GM18868 (cell line): ENCODE measurements around the gene FRG2B.
"Not testable (repeated sequence)": the region's sequence is repeated elsewhere in the genome, so short reads cannot be mapped to it uniquely, and the experiment has no call there.

Experiments
- ATAC-seq: cut with Tn5 transposase; IDR thresholded peaks from one replicate; pipeline ENCODE4 v1.9.1; 2021; ENCODE audit warnings: mild to moderate bottlenecking, moderate library complexity; ENCODE audit not compliant: unreplicated experiment

FRG2B gene

DNA sequence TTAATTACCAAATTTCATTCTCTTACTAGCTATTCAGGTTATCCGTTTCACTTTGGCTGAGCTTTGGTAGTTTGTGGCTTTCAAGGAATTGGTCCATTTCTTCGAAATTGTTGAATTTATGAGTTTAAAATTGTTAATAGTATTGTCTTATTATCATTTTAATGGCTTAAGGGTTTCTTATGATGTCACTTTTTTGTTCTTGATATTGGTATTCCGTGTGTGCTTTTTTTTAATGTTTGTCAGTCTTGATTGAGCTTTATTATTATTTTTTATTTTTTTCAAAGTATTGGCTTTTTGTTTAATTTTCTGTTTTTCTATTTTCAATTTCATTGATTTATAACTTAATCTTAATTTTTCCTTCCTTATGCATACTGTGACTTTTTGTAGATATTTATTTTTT lies 25.9 kb downstream of the FRG2B start:
- no peak for ATAC-seq

DNA sequence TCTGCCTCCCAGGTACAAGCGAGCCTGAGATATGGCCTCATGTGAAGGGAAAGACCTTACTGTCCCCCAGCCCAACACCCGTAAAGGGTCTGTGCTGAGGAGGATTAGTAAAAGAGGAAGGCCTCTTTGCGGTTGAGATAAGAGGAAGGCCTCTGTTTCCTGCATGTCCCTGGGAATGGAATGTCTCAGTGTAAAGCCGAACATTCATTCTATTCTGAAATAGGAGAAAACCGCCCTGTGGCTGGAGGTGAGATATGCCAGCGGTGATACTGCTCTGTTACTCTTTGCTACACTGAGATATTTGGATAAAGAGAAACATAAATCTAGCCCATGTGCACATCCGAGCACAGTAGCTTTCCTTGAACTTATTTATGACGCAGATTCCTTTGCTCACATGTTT lies 26.7 kb downstream of the FRG2B start:
- not testable (repeated sequence) for ATAC-seq

DNA sequence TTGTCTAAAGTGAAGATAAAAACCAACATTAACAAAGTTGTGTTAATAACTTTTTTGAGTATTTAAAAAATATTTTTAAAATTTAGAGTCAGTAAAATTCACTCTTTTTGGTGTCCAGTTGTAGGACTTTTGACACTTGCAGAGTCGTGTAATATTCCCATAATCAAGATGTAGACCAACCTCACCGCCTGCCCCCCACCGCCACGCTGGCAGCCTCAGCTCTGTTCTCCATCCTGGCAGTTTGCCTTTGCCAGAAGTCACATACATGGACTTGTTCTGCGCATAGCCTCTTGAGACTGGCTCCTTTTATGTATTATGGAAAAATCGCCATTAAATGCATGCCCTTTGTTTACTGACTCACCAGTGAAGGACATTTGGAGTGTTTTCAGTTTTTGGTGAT lies 33.9 kb downstream of the FRG2B start:
- no peak for ATAC-seq

DNA sequence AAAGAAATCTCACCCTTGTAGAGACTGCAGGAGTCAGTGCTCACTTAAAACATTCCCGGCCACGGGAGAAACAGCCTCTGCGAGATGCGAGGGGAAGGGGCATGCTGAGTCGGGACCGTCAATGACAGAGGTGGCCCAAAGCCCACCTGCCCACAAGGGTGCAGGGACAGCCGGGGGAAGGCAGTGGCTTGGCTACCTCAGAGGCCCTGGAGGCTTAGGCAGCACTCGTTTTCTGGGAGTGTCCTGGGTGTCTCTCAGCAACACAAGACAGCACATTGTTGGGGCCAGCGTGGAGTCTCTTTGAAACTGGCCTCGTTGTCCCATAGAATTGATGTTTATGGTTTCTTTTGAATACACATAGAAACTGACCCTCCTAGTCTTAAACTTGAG lies 35.6 kb downstream of the FRG2B start:
- ATAC-seq, result no peak

DNA sequence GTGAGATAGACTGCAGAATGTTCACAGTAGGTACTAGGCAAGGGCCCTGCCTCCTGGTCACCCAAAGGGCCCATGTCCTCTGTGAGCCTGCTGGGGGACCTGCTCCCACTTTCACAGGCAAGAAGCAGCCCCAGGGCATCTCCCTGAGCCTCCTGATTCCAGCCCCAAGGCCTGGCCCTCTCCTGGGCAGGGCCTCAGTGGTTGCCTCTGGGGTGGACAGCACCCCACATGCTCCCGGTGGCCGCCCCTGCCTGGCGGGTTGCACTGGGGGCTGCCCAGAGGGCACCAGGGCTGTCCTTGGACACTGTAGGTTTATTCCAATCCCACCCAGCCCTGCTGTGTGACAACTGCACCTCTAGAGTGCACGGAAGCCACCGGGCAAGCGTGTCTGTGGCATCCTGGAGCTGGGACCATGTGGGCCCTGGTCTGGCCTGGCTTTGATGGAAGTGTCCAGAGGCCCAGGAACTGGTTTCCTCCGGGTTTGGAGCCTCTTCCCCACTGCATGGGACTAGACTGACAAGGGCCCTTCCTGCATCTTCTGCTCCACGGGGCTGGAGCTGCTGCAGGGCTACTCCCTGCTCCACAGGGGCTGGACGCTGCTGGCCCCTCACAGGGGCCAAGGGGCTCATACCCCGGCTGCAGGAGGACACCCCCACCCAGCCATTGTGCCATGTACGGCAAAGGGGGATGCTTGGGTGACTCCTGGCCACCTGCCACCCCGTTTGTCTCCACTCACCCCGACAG lies 36.2 kb downstream of the FRG2B start:
- ATAC-seq, result no peak

GRCh38 chr10:133577037-133577436 lies 49.6 kb downstream of the FRG2B start:
- ATAC-seq, result not testable (repeated sequence)
